GM18511 (cell line): ENCODE results near the gene ADAMTSL3.
"Not testable (repeated sequence)": the region's sequence is repeated elsewhere in the genome, so short reads cannot be mapped to it uniquely, and the experiment has no call there.

Experiments
- ATAC-seq: cut with Tn5 transposase; IDR thresholded peaks from one replicate; pipeline ENCODE4 v1.9.1; 2021; ENCODE audit warnings: mild to moderate bottlenecking, moderate library complexity; ENCODE audit not compliant: unreplicated experiment

ADAMTSL3 gene

DNA sequence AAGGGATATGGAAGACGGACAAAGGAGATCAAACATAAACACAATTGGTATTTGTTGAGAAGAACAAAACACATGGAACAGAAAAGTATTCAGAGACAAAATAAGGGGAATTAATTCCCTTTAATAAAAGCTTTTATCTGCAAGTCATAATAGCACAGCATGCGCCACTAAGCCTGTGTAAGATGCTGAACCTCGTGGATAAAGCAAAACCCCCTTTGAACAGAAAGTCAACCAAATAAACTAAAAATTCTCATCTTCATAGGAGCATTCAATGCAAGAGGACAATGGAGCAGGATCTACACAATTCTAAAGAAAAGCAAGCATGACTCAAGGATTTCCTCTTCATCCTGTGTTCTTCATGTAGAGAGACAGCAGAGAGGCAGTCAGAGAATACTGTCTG lies 307.4 kb downstream of the ADAMTSL3 start:
- ATAC-seq = no peak

DNA sequence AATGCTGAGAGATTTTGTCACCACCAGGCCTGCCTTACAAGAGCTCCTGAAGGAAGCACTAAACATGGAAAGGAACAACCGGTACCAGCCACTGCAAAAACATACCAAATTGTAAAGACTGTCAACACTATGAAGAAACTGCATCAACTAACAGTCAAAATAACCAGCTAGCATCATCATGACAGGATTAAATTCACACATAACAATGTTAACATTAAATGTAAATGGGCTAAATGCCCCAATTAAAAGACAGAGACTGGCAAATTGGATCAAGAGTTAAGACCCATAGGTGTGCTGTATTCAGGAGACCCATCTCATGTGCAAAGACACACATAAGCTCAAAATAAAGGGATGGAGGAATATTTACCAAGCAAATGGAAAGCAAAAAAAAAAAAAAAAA lies 311.0 kb downstream of the ADAMTSL3 start:
- not testable (repeated sequence) for ATAC-seq

DNA sequence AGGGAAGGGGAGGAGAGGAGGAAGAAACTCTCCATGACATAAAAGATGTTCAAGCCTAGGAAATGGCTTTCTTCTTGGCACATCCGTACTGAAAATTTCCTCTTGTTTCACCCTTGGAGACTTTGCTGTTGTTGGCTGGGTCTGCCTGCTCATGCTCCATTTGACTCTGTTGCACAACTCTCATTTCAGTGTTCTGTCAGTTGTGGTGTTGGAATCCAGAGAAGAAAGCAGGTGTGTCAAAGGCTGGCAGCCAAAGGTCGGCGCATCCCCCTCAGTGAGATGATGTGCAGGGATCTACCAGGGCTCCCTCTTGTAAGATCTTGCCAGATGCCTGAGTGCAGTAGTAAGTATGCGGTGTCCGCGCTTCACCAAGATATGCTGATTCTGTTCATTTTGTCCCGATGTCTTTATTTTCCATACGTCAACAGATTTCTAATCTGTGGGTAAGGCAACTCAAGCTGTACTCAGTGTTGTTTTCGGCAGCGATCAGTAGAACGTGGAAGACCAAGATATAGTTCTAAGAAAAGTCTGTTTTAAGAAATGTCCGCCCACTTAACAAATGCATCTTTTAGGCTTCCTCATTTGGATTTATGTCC lies 316.5 kb downstream of the ADAMTSL3 start:
- no peak for ATAC-seq

DNA sequence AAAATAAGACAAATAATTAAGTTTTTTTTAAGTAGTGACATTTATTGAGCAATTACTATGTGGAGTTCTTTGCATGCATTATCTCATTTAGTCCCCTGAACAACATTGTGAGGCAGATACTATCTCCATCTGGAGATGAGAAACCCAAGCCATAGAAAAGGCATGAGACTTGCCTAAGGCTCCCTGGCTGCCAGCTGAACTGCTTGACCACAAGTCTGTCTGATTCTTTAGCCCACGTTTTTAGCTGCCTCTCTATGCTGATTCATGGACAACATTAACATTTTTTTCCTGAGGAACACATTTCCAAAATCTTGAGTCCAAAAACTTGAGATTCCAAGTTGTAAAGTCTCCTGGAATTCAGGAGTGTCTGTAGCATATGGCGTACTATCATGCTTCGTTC lies 318.1 kb downstream of the ADAMTSL3 start:
- ATAC-seq = no peak

DNA sequence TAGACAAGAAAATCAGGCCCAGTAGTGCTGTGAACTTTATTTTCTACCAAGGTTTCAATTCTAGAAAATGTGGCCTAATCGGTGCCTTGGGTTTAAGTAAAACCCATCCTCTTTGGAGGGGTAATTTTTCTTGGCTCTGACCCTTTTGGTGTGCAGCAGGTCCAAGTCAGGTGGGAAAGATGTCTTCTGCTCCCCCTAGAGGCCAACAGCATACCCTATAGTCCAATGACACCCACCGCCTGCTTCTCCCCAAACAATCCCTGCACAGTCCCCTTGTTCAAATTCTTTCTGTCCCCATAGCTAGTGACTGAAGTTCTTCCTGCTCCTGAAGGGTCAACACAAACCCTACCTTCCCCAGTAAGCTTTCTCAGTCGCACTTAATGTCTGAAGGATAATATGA lies 319.9 kb downstream of the ADAMTSL3 start:
- peak; percentile 70 for ATAC-seq

DNA sequence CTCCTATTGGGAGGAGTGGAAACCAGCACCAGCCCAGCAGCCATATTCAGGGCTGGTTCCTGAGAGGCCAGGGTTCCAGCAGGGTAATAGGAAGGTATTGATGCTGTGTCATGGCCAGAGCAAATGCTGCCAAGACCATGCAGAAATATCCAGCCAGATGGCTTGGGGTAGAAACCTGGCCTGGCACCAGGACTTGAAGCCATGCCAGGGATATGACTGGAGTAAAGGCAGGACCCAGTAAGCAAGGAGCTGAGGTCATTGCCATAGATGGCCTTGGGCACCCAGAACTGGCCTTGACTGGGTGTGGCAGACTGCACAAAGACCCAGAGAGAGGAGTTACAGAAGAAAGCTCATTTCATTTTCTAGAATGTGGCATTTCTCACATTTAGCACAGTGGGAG lies 324.1 kb downstream of the ADAMTSL3 start:
- no peak for ATAC-seq

DNA sequence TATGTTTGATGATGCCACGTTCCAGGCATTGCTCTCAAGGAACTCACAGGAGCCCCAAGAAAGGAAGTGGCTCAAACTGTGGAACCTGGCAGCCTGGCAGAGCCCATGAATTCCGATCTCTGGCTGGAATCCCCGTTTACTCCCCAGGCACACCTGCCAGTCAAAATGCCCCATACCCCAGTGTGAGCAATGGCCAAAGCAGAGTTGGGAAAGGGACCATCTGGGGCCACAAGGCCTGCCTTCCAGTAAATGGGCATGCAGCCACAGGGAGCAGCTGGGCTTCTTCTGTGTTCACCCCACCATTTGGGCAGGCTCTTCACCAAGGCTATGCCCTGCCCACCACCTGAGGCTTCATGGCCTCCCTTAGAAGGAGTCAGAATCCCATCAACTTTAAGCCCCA lies 324.7 kb downstream of the ADAMTSL3 start:
- ATAC-seq = no peak

DNA sequence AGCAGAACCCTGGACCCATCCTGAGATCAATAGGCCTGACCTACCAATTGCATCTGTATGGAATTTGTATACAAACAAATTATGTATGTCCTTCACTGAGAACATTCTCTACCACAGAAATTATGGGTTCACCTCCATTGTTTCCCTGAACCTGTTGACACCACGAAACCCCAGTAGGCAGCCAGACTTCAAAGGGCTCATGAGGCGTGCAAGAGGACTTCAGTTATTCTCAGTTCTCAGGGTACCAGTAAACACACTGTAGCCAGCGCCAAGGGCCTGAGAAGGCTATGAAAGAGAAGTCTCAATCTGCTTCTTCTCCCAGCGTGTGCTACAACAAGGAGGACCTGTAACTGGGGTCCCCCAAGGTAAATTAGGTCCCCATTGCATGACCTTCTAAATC lies 326.7 kb downstream of the ADAMTSL3 start:
- no peak for ATAC-seq

DNA sequence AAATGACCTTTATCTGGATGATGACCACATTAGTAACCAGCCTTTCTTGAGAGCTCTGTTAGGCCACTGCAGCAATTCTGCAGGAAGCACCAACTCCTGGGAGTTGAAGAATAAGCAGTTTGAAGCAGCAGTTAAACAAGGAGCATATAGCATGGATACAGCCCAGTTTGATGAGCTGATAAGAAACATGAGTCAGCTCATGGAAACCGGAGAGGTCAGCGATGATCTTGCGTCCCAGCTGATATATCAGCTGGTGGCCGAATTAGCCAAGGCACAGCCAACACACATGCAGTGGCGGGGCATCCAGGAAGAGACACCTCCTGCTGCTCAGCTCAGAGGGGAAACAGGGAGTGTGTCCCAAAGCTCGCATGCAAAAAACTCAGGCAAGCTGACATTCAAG lies 328.8 kb downstream of the ADAMTSL3 start:
- ATAC-seq = no peak

DNA sequence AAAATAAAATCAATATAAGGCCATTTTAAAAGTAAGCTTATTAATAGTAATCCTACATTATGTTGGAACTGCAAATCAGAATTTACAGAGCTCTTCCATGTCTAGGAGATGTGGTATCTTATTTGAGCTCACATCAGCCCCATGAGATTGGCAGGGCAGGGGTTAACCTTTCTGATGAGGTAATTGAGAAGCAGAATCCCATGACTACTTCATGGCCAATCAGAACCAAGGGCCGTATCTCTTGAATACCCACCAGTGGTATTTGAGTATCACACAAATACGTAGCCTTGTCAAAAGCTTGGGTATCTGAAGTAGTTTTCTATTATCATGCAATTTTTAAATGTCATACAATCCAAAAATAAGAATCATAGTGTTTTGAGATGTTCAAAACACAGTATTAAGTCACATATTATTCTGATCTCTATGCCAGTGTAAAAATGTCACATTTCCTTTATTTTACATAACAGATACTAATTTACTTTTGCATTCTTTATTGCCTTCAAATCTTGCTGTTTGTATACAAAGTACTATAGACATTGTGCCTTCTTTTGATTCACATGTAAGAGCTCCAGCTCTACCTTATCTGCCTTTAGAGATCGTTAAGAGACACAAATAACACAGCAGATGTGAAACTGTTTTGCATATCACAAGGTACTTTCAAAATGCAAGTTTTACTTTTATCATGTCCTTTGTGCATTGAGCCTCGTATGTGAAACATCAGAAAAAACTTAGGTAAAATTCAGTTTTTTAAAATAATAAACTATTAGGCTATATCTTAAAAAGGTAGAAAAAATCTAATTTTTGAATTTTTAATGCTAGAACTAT lies 329.9 kb downstream of the ADAMTSL3 start:
- peak; percentile 93 for ATAC-seq

DNA sequence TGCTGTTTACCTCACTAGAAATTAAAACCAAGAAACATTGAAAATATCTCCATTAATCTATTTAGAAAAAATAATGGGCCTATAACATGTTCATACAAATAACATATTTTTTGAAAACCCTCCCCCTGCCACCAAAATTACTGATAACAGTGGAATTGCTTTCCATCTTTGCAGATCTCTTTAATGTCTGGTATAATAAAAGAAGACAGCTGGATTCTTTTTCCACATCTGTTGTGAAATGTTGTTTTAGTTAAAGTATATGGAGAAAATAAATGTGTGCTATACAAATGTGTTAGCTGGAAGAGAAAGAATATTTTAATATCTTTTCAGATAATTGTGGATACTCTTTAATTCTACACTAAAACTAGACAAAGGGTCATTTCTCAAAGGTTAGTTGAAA lies 330.7 kb downstream of the ADAMTSL3 start:
- ATAC-seq = no peak

DNA sequence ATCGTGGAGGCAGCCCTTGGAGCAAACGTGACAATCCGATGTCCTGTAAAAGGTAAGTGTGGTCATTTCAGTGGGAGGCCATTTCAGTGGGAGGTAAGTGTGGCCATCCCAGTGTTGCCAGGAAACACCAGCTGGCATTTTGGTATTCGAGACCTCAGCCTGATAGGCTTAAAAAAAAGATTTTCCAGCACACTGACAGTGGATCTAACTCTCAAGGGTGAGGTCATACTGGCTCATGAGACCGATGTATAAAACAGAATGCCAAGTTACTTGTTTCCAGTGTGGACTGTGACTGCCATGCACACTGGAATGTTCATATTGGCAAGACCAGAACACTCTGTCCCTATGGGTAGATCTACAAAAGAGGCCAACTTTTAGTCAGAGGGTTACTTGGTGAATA lies 337.2 kb downstream of the ADAMTSL3 start:
- ATAC-seq = no peak

DNA sequence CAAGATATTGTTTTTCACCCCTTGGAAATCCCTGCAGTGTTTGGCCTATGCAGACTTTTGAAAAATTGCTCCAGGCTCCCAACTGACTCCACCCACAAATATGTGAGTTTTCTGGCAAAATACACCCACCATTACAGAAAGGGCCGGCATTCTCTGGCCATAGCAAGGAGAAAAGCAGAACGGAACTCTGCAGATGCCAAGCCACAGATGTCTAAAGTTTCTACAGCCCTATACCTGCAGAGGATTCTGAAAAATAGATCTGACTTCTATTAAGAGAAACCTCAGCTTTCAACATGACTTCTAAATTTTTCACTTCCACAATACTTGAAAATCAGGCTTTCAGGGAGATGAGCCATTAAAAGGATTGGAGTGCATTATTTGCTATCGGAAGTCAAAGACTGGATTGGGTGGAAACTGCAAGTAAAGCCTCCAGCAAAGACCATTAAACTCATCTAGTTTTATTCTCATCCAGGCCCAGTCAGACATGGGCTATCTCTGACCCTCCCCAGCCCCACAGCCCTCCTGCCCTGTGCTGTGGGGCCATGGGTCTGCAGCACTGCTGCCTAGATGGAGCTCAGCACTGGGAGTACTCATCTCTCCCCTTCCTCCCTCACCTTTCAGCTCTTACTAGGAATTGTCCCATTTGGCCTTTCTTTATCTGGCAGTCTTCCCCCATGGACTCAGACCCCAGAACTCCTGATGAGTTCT lies 338.6 kb downstream of the ADAMTSL3 start:
- peak; percentile 86 for ATAC-seq

DNA sequence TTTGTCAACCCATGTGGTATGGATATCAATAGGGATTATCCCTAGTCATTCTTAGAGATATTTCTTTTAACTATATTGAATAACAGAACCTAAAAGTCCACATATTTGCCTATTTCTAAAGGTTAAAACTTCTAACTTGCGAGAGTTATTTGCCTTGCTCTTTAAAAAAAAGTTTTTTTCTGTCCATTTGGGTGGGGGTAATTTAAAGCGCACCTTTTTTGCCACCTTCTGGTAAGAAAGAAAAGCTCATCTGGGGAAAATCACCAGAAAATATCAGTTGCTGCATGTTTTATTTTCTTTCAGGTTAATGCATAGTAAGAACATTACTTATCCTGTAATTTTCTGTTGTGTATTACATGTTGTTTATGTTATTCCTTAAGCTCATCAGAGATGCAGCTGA lies 339.7 kb downstream of the ADAMTSL3 start:
- ATAC-seq = no peak

DNA sequence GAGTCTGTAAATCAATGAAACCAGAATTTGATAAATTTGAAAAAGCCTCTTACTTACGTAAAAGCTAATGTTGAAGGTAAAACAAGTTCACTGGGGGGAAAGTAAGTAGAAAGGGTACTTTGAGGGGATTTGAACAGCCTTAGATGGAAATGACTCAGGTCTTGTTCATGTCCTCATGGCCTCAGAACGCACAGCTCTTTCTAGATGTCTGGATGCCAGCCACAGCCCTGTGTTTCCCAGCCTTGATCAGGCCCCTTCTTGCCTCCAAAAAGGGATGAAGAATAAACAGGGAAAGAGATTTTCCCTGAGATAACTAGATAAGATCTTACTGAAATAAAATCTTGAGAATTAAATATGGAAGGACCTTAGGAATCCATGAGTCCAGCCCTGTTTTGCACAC lies 344.6 kb downstream of the ADAMTSL3 start:
- ATAC-seq = no peak

DNA sequence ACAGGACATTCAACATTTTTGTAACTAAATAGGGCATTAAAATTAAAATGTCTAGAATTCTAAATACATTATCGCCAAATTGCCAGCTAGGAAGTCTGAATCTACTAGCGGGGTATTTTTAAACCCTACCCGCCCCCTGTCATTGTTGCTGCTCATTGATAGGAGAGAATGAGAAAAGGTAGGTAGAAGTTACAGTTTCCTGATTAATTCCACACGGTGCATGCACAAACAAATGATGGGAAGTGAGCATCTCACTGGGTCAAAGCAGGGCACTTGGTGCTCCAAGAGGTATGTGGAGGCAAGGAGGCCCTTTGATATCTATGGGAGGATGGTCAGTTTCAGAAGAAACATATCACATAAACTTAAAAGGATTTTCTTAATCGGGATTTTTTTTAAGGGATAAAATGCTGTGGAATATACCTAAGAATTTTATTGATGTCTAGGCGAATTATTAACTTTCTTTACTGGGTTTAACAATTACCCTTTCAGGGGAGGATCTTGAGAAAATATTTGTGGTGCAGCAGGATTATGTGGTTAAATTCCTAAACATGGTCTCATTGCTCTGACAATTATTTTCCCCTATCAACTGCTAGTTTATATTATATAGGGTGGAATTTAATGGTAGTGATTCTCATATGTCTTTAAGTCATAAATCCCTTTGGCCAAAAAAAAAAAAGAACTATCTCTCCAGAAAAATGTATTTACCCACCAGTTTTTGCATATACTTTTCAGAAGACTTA lies 345.6 kb downstream of the ADAMTSL3 start:
- ATAC-seq = no peak

DNA sequence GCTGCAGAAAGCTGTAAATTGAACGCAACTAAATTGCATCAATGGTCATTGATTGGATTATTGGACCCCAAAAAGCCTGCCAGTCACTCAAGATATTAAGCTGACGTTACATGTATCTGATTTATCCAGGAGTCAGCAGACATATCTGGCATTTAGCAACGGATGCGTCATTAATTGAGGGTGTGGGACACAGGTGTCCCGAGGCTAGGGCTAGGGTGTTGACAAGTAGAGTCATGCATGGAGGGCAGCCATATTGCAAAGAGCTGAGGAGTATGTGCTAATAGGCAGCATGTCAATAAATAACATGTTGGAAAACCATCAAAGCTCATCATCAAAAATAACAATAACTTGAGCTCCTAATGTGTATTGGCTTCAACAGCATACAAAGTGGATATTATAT lies 347.1 kb downstream of the ADAMTSL3 start:
- ATAC-seq = no peak

DNA sequence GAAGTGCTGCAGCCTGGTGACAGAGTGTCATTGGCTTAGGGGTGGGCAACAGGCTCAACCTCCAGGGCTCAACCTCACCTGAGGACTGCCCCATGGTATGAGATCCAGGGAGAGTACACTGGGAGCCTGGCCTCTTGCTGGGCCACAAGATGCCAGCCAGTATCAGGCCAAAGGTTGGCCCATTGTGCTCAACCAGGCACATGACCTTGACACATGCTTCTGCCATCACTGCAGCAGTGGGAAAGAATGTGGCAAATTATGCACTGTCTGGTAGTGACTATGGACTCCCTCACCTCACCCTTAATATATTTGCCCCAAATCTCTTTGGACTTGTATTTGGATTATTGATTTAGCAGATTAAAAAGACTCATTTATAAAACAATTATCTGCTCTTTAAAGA lies 347.7 kb downstream of the ADAMTSL3 start:
- ATAC-seq = no peak

DNA sequence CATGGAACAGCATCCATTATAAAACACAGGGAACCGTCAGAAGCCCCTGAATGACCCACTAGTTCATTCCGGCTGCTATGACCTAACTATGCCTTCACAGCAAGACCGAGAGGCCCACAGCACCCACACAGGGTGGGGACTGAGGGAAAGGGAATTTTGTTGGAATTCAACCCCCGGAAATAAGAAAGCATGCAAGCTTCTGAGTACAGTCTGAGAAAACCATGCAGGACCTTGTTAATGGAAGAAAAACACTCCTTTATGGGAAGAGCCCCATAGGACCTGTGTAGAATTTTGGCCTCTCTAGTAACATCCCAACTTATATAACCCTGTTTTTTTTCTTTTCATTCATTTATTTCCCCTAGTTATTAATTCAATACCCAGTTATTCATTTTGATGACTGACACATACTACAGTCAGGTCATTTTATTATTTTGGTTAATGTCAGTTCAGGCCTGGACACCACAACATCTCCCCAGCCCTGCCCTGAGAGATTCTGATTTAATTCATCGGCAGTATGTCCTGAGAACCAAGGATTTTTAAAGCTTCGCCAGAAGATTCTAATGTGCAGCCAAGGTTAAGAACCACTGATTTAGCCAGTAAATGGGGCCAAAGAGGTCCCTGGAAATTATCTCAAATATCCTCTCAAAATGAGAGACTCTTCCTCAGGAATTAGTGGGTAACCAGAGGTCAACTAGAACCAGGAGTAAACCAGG lies 350.0 kb downstream of the ADAMTSL3 start:
- no peak for ATAC-seq

DNA sequence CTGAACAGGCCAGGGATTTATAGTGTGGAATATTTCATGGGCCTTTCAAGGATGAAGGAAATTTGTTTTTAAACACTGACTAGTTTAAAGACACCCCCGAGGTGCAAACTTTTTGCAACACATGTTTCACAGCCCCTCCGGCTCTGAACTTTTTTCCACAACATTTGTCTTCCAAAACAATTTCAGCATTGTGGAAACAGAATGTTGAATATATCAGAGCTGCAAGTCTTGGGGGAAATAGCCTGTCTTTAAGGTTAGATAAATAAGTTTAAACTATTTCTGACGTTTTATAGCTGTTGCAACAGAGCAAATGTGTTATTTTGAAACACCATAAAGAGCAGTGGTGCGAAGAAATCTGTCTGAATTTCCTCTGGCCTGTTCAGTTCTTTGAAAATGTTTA lies 352.5 kb downstream of the ADAMTSL3 start:
- no peak for ATAC-seq

DNA sequence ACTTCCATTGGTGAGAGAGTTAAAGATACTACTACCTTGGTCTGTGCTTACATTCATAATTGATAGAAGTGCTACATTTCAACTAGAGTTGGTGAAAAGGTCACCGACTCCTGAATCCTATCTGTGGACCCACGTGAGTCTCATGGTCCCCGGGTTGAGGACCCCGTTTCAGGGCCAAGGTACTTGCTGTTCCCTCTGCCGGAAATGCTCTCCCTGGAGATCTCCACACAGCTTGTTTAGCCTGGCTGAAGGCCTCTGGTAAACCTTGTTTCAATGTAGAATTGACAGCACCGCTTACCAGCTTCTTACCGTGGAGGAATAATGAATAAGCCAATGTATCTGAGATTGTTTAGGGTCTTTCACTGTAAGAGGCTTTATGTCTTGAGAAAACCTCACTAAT lies 355.7 kb downstream of the ADAMTSL3 start:
- ATAC-seq = no peak
